GM19193 (cell line): Measurements from ENCODE around the gene ACSS1.

Experiments used
- POLR2A ChIP-seq: IDR thresholded peaks from 4 replicates; pipeline ENCODE4 v1.6.1; 2011; ENCODE audit not compliant: insufficient read depth, insufficient read length; ENCODE audit errors: extremely low read depth

The ACSS1 gene

DNA sequence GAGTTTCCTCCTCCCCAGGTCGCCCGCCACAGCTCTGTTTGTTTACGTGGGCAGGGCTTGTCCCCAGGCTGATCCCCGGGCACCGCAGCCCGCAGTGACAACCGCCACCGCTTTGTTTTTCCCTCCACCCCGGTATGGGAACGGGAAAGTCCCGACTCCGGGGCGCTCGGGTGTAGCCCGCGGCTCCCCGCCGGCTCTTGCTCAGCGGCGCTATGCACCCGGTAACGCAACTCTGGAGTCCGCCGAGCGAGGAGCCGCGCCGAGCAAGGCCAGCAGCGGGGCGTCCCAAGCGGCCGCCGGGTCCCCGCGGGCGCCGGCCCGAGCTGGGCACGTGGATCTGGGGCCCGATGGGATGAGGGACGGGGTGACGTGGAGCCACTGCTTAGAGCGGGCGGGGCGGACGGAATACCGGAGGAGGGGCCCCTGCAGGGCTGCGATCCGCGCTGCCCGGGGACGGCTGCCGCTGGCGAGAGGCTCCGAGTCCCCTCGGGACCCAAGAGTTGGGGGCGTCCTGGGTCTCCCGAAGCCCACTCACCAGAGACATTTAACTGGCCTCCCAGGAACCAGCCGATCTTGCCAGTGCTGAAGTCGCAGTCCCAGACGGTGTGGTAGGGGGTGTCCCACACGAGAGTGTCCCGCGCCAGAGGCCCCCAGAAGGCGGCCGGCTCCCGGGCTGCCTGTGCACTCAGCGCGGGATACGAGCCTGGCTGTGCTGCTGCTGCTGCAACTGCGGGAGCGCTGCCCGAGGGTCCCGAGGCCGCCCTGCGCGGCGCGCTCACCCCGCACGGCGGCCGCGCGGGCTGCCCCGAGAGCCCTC, 497 bp downstream of the ACSS1 start:
- peak; percentile 14 for TF ChIP-seq POLR2A

- no peak for TF ChIP-seq POLR2A
Measured at GRCh38 chr20:25056690-25057233, 1.2 kb downstream of the ACSS1 start.

GRCh38 chr20:25055711-25056495, 2.0 kb downstream of the ACSS1 start:
- no peak for TF ChIP-seq POLR2A

GRCh38 chr20:25054995-25055629, 2.8 kb downstream of the ACSS1 start:
- TF ChIP-seq POLR2A = no peak

- no peak for TF ChIP-seq POLR2A
Measured at GRCh38 chr20:25054096-25054820, 3.7 kb downstream of the ACSS1 start.

- TF ChIP-seq POLR2A = no peak
Measured at GRCh38 chr20:25053255-25054031, 4.5 kb downstream of the ACSS1 start.

DNA sequence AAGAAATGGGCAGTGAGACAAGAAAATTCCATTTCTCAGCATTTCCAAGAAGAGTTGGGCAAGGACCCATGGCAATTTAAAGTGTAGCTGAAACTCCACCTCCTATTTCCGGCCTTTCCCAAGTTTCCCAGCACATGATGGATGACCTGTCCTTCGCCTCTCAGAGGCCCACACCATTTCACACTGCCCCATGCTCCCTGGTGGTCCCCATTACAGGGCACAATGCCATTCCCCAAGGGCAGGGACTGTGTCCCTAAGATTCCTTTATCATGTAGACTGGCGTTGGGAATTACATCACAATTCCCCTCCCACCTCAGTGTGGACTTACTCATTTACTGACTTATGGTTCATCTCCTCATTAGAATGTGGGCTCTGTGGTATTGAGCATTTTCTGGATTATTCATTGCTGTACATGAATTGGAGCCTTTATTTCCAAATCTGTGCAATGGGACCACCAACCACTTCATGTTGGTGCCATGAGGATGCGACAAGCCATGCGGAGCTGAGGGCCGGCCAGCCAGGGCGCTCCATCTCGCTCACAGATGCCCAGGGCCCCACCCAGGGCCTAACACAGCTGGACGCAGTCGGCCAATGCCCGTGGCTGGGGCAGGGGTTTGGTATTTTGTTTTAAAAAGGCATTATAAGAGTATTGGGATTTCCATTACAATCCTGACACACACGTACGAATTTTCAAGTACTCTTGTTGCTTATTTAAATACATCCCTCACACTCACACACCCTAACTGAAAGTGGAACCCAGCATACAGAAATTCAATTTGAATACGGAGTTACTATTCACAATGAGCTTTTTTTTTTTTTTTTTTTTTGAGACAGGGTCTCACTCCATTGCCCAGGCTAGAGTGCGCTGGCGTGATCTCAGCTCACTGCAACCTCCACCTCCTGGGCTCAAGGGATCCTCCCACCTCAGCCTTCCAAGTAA, 5.4 kb downstream of the ACSS1 start:
- no peak for TF ChIP-seq POLR2A

DNA sequence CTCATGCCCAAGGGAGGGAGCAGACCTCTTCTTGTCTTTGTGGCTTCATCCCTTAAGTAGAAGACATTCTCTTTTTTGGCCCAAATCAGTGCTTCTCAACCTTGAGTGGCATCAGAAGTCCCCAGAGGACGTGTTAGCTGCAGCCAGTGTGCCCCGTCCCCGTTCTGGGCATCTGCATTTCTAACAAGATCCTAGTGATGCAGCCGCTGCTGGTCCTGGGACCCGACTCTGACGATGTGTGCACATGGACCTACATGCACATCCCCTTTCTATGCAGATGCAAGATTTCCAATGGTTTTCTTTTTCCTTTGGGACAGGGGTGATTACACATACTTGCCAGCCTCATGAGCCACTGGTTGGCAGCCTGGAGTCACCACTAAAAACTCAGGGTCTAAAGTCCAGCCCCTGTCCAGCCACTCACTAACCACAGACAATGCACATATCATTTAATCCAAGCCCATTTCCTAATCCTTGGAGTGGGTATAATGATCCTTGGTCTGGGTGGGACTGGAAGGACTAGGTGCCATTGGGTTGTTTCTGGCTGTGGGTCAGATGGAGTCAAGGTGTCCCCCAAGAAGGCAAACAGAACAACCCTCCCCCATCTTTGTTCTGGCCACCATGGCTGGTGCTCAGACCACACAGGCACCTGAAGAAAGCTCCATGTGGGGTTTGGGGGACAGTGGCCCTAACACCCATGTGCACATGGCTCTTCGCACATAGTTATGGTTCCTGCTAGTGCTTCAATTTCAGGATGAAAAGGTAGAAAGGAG, 6.4 kb downstream of the ACSS1 start:
- TF ChIP-seq POLR2A = no peak

GRCh38 chr20:25050501-25051350, 7.2 kb downstream of the ACSS1 start:
- TF ChIP-seq POLR2A = no peak

GRCh38 chr20:25050082-25050481, 7.9 kb downstream of the ACSS1 start:
- no peak for TF ChIP-seq POLR2A
